Body of pancreas (tissue), 4 donors: Measurements from ENCODE around the gene ELOB. TPM values are rescaled to one million over a fixed set of nuclear protein-coding genes. Genes with fewer than 3 reads are reported as not detected.

Source experiments
- ATAC-seq: fragments of 150-250 bp; one replicate; pipeline ENCODE4 v1.9.1; 2016
- DNase-seq, 4 donors: peaks; one replicate each; pipeline ENCODE4 v3.0.0-alpha.2; 2019
- H3K27ac ChIP-seq, 4 donors: fragments of 200-600 bp; sonication (generic); 1 replicate in 3 of 4; 2 replicates in 1 of 4; pipeline versions ENCODE4 v1.5.1 to v1.6.1; 2016 to 2019; ENCODE audit warnings: mild to moderate bottlenecking in 1 of 4, mixed read lengths in 1 of 4, moderate library complexity in 1 of 4
- H3K27me3 ChIP-seq, 2 donors: fragments of 200-600 bp; sonication (generic); one replicate each; pipeline ENCODE4 v1.6.0; 2016; ENCODE audit warnings: mild to moderate bottlenecking in 1 of 2
- H3K36me3 ChIP-seq, 2 donors: fragments of 200-600 bp; sonication (generic); replicated peaks in 1 of 2; 2 replicates each; pipeline ENCODE4 v1.5.1; 2016; ENCODE audit warnings: low read depth in 2 of 2; ENCODE audit not compliant: insufficient read depth in 1 of 2
- H3K4me1 ChIP-seq: fragments of 200-600 bp; sonication (generic); one replicate; pipeline ENCODE4 v1.6.0; 2016
- H3K4me3 ChIP-seq, 2 donors: fragments of 200-600 bp; sonication (generic); 1 replicate in 1 of 2; 2 replicates in 1 of 2; pipeline ENCODE4 v1.5.1; 2016 to 2019
- H3K9me3 ChIP-seq, 3 donors: fragments of 200-600 bp; sonication (generic); 1 replicate in 2 of 3; 2 replicates in 1 of 3; pipeline ENCODE4 v1.5.1; 2016
- POLR2A ChIP-seq, 3 donors: fragments of 450-650 bp; IDR thresholded peaks; one replicate each; pipeline ENCODE4 v1.6.1; 2016; ENCODE audit warnings: antibody characterized with exemption in 3 of 3, mild to moderate bottlenecking in 2 of 3
- WGBS, 2 donors: methylation state at CpG; one replicate each; pipeline ENCODE4 v1.1.5; 2017; 5-methylcytosine and 5-hydroxymethylcytosine counted together
- intact Hi-C: fragments of 100-400 bp; cut with DNase I; formaldehyde crosslinking; loops from one replicate; pipeline ENCODE4 v1.15.1; 2023
- total RNA-seq, 2 donors: library from RNA; depleted of rRNA; stranded (reverse); fragments of >200 nt; gene quantifications; one replicate each; pipeline ENCODE4 v1.1.0, GENCODE V29; 2016
- TF ChIP-seq, protein P1 (sequence below), 7 experiments: fragments of 450-650 bp in 4 of 7; fragments of 200-600 bp in 3 of 7; sonication (generic) in 3 of 7; IDR thresholded peaks; one replicate each; pipeline ENCODE4 v1.5.1; 2016 to 2019; ENCODE audit warnings: antibody characterized with exemption in 7 of 7

ELOB gene
- total RNA-seq, 2 donors from 2014 or later = 77.5 to 186 TPM

DNA sequence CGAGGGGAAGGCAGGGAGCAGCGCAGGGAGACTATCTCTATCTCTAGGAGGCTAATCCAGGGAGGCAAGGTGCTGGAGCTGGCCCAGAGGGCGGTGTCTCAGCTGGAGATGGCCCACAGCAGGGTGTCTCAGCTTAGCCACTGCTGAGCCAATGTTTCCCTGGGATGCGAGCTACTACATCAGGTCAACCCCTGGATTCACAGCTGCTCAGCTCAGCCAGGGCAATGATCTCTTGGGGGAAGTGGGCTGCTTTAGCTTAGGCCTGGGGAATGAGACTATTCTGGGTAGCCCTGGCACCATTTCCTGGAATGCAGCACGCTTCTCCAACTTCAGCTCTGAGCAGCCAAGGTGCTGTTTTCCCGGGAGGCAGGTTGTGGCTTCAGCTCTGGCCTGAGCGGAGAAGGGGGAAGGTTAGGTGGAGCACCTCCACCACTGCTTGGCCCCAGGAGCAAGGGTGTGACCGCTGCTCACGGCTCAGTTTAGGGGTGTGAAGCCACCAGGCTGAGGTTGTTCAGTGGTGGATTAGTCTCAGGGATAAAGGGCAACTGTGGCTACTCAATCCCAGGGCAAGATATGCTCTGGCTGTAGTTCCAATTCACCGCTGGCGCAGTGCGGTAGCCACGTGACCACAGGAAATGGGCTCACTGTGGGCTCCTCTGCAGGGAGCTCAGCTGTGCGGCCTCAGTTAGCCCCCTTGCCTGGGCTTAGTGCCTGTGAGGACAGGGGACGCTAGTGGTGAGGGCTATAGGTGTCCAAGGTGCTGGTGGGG, 34.8 kb upstream of the ELOB start:
- Histone ChIP-seq H3K27ac (no peak overlapping the region), H3K4me1 (peaks cover 3% of the 10 kb centered on the region), H3K9me3 (no peaks in the 10 kb centered on the region), H3K4me3 (no peak overlapping the region), H3K27me3 (no peaks in the 10 kb centered on the region), H3K36me3 (no peaks in the 10 kb centered on the region)
- TF ChIP-seq POLR2A (IDR thresholded peaks at IDR 0.05) = no peak
- TF ChIP-seq, protein P1, sequence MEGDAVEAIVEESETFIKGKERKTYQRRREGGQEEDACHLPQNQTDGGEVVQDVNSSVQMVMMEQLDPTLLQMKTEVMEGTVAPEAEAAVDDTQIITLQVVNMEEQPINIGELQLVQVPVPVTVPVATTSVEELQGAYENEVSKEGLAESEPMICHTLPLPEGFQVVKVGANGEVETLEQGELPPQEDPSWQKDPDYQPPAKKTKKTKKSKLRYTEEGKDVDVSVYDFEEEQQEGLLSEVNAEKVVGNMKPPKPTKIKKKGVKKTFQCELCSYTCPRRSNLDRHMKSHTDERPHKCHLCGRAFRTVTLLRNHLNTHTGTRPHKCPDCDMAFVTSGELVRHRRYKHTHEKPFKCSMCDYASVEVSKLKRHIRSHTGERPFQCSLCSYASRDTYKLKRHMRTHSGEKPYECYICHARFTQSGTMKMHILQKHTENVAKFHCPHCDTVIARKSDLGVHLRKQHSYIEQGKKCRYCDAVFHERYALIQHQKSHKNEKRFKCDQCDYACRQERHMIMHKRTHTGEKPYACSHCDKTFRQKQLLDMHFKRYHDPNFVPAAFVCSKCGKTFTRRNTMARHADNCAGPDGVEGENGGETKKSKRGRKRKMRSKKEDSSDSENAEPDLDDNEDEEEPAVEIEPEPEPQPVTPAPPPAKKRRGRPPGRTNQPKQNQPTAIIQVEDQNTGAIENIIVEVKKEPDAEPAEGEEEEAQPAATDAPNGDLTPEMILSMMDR (IDR thresholded peaks at IDR 0.05) = no peak
- intact Hi-C loops = no loop called here
- 72 to 89% methylated on average over 7 to 15 of the region's 15 CpGs for WGBS, 2 donors
- ATAC-seq = no peak
- no peak for DNase-seq

DNA sequence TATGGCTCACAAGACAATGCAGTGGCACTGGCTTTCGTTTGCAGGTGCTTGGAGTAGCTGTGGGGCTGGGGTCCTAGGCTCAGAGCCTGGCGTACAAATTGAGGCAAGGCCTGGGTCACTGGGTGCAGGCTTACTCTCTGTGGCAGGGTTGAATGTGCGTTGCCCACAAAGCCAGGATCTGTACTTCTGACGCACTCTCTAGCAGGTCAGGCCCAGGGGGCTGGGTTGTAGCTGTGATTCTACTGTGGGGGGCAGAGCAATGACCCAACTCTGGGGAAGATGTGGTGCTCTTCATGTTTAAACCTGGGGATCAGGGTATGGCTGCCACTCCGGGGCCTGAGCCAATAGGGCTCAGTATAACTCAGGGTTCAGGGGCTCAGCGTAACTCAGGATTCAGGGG, 33.6 kb upstream of the ELOB start:
- no peak for DNase-seq

DNA sequence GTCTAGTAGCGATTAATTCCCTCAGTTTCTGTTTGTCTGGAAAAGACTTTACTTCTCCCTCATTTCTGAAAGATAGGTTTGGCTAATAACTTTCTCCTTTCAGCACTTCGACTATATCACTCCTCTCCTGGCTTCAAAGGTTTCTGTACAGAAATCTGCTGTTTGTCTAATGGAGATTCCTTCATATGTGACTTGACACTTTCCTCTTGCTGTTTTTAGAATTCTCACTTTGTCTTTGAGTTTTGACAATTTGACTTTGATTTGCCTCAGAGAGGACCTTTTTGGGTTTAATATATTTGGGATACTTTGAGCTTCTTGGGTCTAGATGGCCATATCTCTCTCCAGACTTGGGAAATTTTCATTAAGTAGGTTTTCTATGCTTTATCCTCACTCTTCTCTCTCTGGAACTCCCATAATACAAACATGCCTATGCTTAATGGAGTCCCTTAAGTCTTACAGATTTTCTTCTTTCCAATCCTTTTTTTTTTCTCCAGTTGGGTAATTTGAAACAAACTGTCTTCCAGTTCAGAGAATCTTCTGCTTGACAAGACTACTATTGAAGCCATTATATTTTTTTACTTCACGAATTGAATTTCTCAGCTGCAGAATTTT, 32.2 kb upstream of the ELOB start:
- Histone ChIP-seq H3K36me3 (no peaks in the 10 kb centered on the region), H3K9me3 (no peaks in the 10 kb centered on the region), H3K27ac (no peak overlapping the region), H3K4me1 (no peaks in the 10 kb centered on the region), H3K27me3 (no peaks in the 10 kb centered on the region), H3K4me3 (no peak overlapping the region)
- intact Hi-C loops = no loop called here
- ATAC-seq = no peak
- no peak for TF ChIP-seq POLR2A (IDR thresholded peaks at IDR 0.05)
- TF ChIP-seq, protein P1 (IDR thresholded peaks at IDR 0.05) = no peak
- no peak for DNase-seq
- 65% methylated on average over 3 of the region's 3 CpGs for WGBS, 2 donors

More for the DNA sequence above, 33.6 kb upstream of the ELOB start:
- ATAC-seq = no peak
- H3K27ac ChIP-seq = no peak overlapping the region
- TF ChIP-seq, protein P1 (IDR thresholded peaks at IDR 0.05) = no peak
- TF ChIP-seq POLR2A (IDR thresholded peaks at IDR 0.05) = no peak
- H3K36me3 ChIP-seq = no peaks in the 10 kb centered on the region
- H3K27me3 ChIP-seq = no peaks in the 10 kb centered on the region
- no peaks in the 10 kb centered on the region for H3K9me3 ChIP-seq
- WGBS, 2 donors = 72% methylated on average over 6 of the region's 6 CpGs; no CpG with 5 or more reads in 1 of the 2 donors
- no peak overlapping the region for H3K4me3 ChIP-seq
- no peaks in the 10 kb centered on the region for H3K4me1 ChIP-seq
- intact Hi-C loops = no loop called here

DNA sequence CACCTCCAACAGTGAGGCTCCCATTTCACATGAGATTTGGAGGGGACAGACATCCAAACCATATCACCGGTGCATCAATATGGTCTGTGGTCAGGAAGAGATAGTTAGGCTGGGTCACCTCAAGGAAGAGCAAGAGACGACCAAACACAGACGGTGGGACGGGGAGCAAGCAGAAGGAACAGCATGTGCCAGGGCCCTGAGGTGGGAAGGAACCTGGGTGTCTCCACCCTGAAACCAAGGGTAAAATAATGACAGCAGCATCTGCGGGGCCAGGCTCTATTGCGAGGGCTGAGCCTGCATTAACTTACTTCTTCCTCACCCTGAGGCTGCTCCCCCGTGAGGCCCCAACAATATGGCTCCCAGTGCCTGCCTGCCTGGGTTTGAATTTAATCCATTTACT, 31.1 kb upstream of the ELOB start:
- TF ChIP-seq POLR2A (IDR thresholded peaks at IDR 0.05) = no peak
- TF ChIP-seq, protein P1 (IDR thresholded peaks at IDR 0.05) = no peak
- ATAC-seq (no peak), DNase-seq (no peak)
- H3K4me1 ChIP-seq = no peaks in the 10 kb centered on the region
- no peaks in the 10 kb centered on the region for H3K9me3 ChIP-seq
- H3K36me3 ChIP-seq = no peaks in the 10 kb centered on the region
- no peak overlapping the region for H3K4me3 ChIP-seq
- intact Hi-C loops = no loop called here
- WGBS, 2 donors = 77% methylated on average over 7 of the region's 7 CpGs
- no peak overlapping the region for H3K27ac ChIP-seq
- no peaks in the 10 kb centered on the region for H3K27me3 ChIP-seq
